Effector CD8-positive, alpha-beta T cell (primary cell): ENCODE measurements around the gene REV3L.
"Not testable (repeated sequence)": the region's sequence is repeated elsewhere in the genome, so short reads cannot be mapped to it uniquely, and the experiment has no call there.

ENCODE experiments used
- DNase-seq: peaks from one replicate; lab custom pipeline; 2025; lab: John Stamatoyannopoulos, UW

REV3L gene

GRCh38 chr6:111300938-111301800, 181.8 kb downstream of the REV3L start:
- not testable (repeated sequence) for DNase-seq

- DNase-seq = no peak
Measured at GRCh38 chr6:111297776-111298175, 185.2 kb downstream of the REV3L start.

- DNase-seq = no peak
Measured at GRCh38 chr6:111294374-111294967, 188.5 kb downstream of the REV3L start.

GRCh38 chr6:111291336-111292259, 191.4 kb downstream of the REV3L start:
- DNase-seq = no peak

GRCh38 chr6:111290689-111291335, 192.2 kb downstream of the REV3L start:
- DNase-seq = not testable (repeated sequence)

- not testable (repeated sequence) for DNase-seq
Measured at GRCh38 chr6:111284356-111284755, 198.7 kb downstream of the REV3L start.

- no peak for DNase-seq
Measured at GRCh38 chr6:111283707-111284106, 199.3 kb downstream of the REV3L start.

- no peak for DNase-seq
Measured at GRCh38 chr6:111282515-111282914, 200.5 kb downstream of the REV3L start.

- no peak for DNase-seq
Measured at GRCh38 chr6:111280445-111280955, 202.5 kb downstream of the REV3L start.

GRCh38 chr6:111278731-111279130, 204.3 kb downstream of the REV3L start:
- DNase-seq = no peak

- DNase-seq = no peak
Measured at GRCh38 chr6:111277819-111278218, 205.2 kb downstream of the REV3L start.

- no peak for DNase-seq
Measured at GRCh38 chr6:111276736-111277135, 206.3 kb downstream of the REV3L start.

- DNase-seq = no peak
Measured at GRCh38 chr6:111276335-111276734, 206.7 kb downstream of the REV3L start.

- DNase-seq = no peak
Measured at GRCh38 chr6:111274593-111275217, 208.3 kb downstream of the REV3L start.

GRCh38 chr6:111270121-111270520, 212.9 kb downstream of the REV3L start:
- no peak for DNase-seq

GRCh38 chr6:111269401-111269970, 213.5 kb downstream of the REV3L start:
- DNase-seq = no peak

- DNase-seq = no peak
Measured at GRCh38 chr6:111267764-111268333, 215.2 kb downstream of the REV3L start.

GRCh38 chr6:111266276-111266675, 216.7 kb downstream of the REV3L start:
- no peak for DNase-seq

GRCh38 chr6:111265842-111266241, 217.2 kb downstream of the REV3L start:
- no peak for DNase-seq

- DNase-seq = no peak
Measured at GRCh38 chr6:111263837-111264236, 219.2 kb downstream of the REV3L start.
